ENCODE data around the gene CRY2. TPM values are rescaled to one million over a fixed set of nuclear protein-coding genes. Genes with fewer than 3 reads are reported as not detected.

CRY2 gene
- polyA plus RNA-seq, 1 of the 3 experiments (the other 2 are of a cell fraction), result 6.7 TPM

- TF ChIP-seq FOSL2 (IDR thresholded peaks at IDR 0.05; ENCODE audit: borderline replicate concordance, low read depth) (no peak), RCOR1 (IDR thresholded peaks at IDR 0.05; ENCODE audit: low read length) (no peak), EP300 (IDR thresholded peaks at IDR 0.05; ENCODE audit: borderline replicate concordance in 1 of 2, low read depth in 1 of 2, low read length in 1 of 2) (no peak), REST (IDR thresholded peaks at IDR 0.05; ENCODE audit: low read depth, low read length) (no peak), TCF12 (IDR thresholded peaks at IDR 0.05) (no peak), JUND (IDR thresholded peaks at IDR 0.05) (no peak), GABPA (IDR thresholded peaks at IDR 0.05; ENCODE audit: low read depth) (no peak)
These were observed 71.2 kb downstream of the CRY2 start (continued) for GRCh38 chr11:45918331-45918941.

- H3K79me2 ChIP-seq (ENCODE audit: insufficient read depth), result peaks cover 19% of the 10 kb centered on the region
- H3K27ac ChIP-seq (ENCODE audit: low read depth in 2 of 2, low read length in 1 of 2), result peak overlapping the region in 1 of 2 experiments; percentile 89; a peak in 1 of 4 replicates
- H3K4me3 ChIP-seq (ENCODE audit: low read depth in 2 of 2, low read length in 1 of 2), result peak overlapping the region; percentile 95 to 99; a peak in 3 of 4 replicates
- H3K36me3 ChIP-seq (replicated peaks in 1 of 2; ENCODE audit: control insufficient read depth in 1 of 2, insufficient read depth in 2 of 2, low read length in 1 of 2), result peaks cover 0 to 16% of the 10 kb centered on the region in 2 experiments
- ChIA-PET POLR2A (interaction anchor here (1.3 to 2.3 kb wide), 2 partner anchors 10 to 33 kb away, joined by 3 to 15 read pairs; no protein-coding TSS in a partner anchor), CTCF (interaction anchor here (0.5 to 6.2 kb wide), 4 partner anchors 19 to 286 kb away, joined by 3 to 35 read pairs (median 3); no protein-coding TSS in a partner anchor)
- no peaks in the 10 kb centered on the region for H3K27me3 ChIP-seq (ENCODE audit: insufficient read depth)
- TF ChIP-seq PBX3 (IDR thresholded peaks at IDR 0.05) (no peak), USF2 (IDR thresholded peaks at IDR 0.05; ENCODE audit: borderline replicate concordance, low read depth, low read length) (no peak), MXI1 (IDR thresholded peaks at IDR 0.05; ENCODE audit: low read depth, low read length) (no peak), POLR2AphosphoS5 (IDR thresholded peaks at IDR 0.05; ENCODE audit: low read depth, low read length) (no peak), TCF12 (IDR thresholded peaks at IDR 0.05) (no peak), GABPA (IDR thresholded peaks at IDR 0.05; ENCODE audit: low read depth) (no peak), RFX5 (IDR thresholded peaks at IDR 0.05; ENCODE audit: low read length) (no peak)
- peak overlapping the region; percentile 95; the same call in 1 of the 2 replicates for H2AFZ ChIP-seq (ENCODE audit: low read depth)
- peak; percentile 25 for DNase-seq
- no peaks in the 10 kb centered on the region for H4K20me1 ChIP-seq (ENCODE audit: insufficient read depth)
- peaks cover 7 to 17% of the 10 kb centered on the region in 2 experiments; a peak in 3 of 4 replicates for H3K4me1 ChIP-seq (ENCODE audit: control insufficient read depth in 1 of 2, insufficient read depth in 2 of 2, low read depth in 1 of 2, low read length in 1 of 2)
- H3K9me3 ChIP-seq, result no peaks in the 10 kb centered on the region
- 70% methylated on average over 7 of the region's 7 CpGs for WGBS (ENCODE audit: low lambda C conversion rate)
- no peak overlapping the region for H3K9ac ChIP-seq
- H3F3A ChIP-seq (replicated peaks; ENCODE audit: insufficient read depth), result peaks cover 4% of the 10 kb centered on the region
- H3K4me2 ChIP-seq, result no peak overlapping the region; the same call in 1 of the 2 replicates
- no peaks in the 10 kb centered on the region for H3K9me2 ChIP-seq
These were observed 71.8 kb downstream of the CRY2 start for GRCh38 chr11:45918962-45919675.
